Mucosa of gallbladder (tissue), 1 donor: ENCODE measurements around the gene ST6GALNAC5. TPM values are rescaled to one million over a fixed set of nuclear protein-coding genes. Genes with fewer than 3 reads are reported as not detected.
"Not testable (repeated sequence)": the region's sequence is repeated elsewhere in the genome, so short reads cannot be mapped to it uniquely, and the experiment has no call there.

Source experiments
- DNase-seq: peaks from one replicate; pipeline ENCODE4 v3.0.0-alpha.2; 2020; ENCODE audit warnings: low spot score
- total RNA-seq: library from RNA; stranded (reverse); gene quantifications from one replicate; pipeline ENCODE4 v1.2.1, GENCODE V29; 2021
- donor health status: DM: no; HTN: no; CAD: no.

Gene ST6GALNAC5
- total RNA-seq = 65.9 TPM

DNA sequence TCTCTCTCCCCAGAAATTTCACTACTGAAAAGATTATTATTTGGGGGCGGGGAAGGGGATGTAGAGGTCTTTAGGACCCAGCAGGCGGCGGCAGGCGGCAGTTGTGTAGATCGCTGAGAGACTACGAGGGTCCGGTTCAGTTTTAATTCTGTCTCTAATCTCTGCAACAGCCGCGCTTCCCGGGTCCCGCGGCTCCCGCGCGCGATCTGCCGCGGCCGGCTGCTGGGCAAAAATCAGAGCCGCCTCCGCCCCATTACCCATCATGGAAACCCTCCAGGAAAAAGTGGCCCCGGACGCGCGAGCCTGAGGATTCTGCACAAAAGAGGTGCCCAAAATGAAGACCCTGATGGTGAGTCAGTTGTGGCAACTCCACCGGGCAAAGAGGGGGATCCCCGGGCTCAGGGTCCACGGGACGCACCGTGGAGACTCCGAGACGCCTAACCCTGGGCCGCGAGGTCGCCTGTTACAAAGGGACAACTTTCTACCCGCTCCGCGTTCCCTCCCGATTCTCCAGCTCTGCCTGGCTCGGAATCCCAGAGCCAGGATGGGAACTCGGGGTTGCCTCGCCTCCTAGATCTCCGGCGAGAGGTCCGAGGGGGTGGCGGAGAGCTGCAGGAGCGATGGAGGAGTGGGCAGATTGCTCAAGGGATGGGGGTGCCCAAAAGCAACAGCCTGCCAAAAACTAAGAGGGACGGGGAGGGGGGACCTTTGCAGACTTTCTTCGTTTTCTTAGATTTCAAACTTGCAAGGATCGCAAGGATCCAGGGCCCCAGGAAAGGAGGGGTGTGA lies at the start of gene ST6GALNAC5:
Gene ST6GALNAC5, plus strand, starts transcription at position 139 of the 789 bp plus-strand sequence.
- no peak for DNase-seq

DNA sequence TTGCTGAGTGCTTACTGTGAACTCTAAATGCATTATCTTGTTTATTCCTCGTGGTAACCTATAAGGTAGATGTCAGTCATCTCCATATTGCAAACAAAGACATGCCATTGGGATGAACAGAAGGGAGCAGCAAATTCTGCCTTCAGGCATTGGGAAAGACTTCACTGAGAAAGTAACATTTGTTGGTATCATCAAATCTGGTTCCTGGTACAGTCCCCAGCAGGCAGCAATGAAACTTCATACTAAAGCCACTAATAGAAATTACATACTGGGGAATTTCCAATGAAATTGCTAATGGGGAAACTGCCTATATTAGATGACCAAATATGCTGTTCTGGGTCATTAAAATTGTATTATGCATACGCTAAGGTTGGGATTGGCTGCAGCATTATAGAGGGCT lies 47.3 kb upstream of the ST6GALNAC5 start:
- DNase-seq = no peak

DNA sequence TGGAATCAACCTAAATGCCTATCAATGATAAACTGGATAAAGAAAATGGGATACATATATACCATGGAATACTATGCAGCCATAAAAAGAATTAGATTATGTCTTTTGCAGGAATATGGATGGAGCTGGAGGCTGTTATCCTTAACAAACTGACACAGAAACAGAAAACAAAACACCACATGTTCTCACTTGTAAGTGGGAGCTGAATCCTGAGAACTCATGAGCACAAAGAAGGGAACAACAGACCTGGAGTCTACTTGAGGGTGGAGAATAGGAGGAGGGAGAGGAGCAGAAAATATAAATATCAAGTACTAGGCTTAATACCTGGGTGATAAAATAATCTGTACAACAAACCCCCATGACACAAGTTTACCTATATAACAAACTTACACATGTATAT lies 44.3 kb upstream of the ST6GALNAC5 start:
- DNase-seq = not testable (repeated sequence)

DNA sequence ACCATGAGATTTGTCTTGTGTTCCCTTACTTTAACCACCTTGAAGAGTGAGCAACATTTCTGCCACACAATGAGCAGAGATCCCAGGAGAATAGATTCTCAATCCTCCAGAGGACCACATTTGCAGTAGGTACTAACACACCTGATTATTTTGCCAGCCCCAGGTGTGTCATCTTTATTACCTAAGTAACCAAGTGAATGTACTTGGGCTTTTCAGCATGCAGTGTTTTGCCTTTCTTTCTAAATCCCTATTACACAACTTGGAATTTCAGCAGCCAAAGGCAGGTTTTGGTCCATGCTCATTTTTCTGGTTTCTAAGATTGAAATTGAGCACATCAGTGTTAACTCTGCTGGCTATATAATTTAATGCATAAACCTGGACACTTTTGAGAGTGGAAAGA lies 43.2 kb upstream of the ST6GALNAC5 start:
- DNase-seq = no peak

DNA sequence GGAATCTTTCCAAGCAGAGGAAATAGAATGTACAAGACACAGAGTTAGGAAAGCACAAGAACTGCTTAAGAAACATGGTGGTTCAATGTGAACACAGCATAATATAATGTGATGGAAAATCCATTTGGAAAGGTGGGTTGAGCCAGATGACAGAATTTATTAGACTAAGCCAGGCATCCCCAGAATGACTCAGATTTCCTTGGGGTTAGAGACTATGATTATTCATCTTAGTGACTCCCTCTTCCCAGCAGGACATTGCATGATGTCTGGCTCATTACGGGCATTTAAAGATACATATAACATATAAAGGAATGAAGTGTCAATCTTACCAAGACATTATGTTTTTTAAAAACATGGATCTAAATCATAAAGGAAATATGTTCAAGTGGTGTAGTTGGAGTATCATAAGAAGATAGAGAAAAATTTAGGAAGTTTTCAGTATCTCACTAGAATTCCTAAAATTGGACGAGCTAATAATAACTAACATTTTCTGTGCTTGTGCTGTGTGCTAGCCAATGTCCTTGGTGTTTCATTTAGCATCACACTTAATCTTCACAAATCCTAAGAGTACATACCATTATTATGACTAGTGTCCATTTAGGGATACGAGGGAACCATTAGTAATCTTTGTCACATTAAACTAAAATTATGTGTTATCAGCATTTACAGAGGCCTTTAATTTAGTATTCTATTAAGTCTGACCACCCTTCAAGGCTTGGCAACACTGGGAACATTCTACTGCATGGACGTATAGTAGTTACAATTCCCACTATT lies 41.0 kb upstream of the ST6GALNAC5 start:
- DNase-seq = no peak

DNA sequence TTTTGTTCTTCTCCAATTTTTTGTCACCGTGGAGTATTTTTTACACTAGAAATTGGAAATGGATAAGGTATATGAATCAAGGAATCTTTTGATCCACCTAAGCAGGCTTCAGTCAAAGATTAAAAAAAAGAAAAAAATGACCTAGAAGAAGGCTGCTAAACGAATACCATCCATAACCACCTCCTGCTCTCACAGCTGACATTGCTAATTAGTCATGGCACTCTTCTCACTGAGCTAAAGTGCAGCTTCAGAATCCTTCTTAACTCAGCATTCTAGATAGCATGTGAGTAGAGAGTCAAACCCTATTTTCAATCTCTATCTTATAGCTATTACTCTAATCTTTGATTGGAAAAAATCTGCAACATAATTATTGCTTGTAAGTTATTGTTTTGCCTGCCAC lies 40.2 kb upstream of the ST6GALNAC5 start:
- DNase-seq = no peak

DNA sequence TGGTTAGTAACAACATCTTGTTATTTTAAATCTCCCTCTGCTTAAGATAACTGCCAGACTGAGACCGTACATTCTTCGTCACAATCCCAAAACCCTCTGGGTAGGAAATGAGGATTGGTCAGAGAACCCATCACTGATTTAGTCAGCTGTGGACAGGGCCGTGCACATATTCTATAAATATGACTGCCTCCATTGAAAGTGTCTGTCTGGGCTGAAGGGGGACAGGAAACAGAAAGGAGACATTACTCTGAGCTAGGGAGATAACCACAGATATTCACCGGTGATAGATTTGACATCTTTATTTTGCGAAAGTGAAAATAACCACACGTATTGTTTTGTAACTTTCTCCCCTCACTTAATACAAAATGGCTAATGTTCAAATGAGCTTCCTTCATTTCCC lies 36.9 kb upstream of the ST6GALNAC5 start:
- DNase-seq = no peak

DNA sequence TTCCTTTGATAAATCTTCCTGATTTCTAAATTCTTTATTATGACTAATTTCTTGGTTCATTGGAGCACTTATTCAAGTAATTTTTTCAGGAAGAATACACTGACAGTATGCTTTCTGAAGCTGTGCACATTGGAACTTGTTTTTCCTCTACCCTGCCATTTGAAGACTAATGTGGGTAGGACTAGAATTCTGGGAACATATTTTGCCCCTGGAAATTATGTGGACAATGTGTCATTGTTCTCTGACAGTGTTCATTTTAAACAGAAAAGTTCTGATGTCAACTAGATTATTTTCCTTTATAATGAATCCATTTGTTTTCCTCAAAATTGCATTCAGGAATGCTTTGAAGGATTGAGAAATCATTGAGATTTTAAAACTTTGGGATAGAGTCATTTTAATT lies 34.8 kb upstream of the ST6GALNAC5 start:
- DNase-seq = no peak

DNA sequence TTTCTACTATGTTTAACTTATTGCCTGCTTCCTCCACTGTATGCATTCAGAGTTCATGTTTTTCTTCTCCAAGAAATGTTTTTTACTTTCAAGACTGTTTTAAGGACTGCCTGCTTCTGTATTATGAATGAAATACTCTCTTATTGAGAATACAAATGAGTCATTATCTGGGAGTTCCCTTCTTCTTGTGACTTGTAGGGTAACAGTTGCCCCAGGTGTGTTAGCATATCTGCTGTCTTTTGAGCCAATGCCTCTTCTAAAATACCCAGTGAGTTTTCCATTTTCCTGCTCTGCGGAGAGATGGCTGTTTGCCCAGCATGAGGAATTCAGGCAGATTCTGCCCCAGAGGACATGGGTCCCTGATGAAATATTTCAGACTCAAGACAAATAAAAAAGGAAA lies 34.1 kb upstream of the ST6GALNAC5 start:
- no peak for DNase-seq

DNA sequence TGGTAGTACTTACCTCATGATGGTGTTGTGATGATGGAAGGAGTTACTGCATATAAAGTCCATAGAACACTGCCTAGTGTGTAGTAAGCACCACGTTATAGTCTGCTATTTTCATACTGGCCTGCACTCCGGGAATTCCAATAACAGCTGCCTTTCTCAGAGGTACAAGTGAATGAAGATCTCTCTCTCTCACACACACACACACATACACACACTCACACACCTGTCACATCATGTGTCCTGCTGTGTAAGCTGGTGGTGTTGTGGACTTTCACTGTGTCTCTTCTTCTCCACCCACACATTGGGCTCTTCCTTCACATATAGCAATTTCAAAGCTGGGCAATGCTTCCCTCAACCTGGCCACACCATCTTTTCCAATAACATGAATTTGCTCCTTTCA lies 33.4 kb upstream of the ST6GALNAC5 start:
- no peak for DNase-seq

DNA sequence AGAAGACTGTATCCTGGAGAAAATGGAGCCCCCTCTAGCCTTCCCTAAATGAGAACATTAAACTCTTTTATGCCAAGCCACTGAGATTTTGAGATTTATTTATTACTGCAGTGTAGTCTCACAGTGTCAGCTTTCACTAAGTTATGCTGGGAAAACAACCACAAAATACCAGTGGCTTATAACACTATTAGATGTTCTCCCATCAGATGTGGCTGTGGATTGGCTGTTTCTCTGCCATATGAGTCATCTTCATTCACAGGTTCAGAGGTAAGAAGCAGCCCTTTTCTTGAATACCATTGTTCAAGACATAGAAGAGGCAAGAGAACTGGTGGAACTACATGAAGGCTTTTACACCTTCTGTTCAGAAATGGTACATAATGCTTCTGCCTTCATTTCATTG lies 32.1 kb upstream of the ST6GALNAC5 start:
- DNase-seq = no peak

DNA sequence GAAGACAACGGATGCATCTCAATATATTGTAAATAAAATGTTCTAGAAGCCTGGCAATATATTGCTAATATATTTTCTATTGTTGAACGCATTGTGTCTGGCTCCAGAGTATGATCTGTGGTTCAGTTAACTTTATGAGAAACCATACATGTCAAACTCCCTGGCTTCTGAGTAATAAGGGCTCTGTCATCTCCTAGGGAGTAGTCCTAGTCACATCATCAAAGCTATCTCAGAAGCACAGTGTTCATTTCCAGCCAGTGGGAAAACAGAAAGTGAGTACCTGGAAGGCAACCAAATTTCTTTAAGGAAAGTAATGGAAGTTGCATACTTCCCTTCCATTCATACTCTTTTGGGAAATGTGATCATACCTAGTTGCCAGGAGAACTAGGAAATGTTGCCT lies 27.0 kb upstream of the ST6GALNAC5 start:
- DNase-seq = no peak

DNA sequence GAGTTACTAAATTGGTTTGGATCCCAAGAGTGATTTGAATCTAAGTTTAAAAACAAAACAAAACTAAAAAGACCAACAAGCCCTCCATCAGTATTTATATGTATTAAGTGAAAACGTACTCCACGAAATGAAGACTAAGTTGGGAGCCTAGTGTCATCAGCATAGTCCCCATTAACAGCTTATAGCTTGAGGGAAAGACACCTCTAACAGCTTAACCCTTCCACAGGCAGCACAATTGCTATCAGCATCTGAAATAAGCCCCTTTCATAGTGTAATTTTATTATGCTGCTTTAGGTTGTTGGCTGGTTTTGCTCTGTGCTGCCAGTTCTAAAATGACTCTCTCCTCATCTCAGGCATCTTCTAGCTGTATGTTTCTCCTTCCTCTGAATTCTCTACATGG lies 25.8 kb upstream of the ST6GALNAC5 start:
- DNase-seq = no peak

DNA sequence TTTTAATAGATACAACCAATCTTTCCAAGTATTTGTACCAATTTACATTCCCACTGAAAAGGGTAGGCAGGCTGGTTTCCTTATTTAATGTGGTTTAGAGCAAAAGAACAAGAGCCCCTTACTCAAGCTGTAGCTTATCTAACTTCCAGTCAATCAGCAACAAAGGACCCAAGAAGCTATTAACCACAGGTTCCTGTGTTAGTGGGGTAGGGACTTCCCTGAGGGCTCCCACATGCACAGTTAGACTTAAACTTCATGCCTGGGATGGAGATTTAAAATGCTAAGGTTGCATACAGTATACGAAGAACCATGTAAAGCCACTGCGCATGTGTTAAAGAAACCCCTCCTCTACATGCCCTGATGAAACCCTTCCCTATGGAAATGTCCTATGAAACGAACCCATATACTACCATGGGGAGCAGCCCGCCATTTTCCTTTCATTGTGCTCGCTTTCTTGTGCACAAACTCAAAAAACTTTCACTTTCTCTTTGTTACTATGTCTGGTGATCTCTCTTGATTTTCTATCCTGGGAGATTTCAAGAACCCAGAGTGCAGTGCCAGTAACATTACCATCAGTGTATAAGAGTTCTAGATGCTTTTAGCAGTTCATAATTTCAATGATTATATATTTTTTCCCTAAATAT lies 23.3 kb upstream of the ST6GALNAC5 start:
- DNase-seq = no peak

DNA sequence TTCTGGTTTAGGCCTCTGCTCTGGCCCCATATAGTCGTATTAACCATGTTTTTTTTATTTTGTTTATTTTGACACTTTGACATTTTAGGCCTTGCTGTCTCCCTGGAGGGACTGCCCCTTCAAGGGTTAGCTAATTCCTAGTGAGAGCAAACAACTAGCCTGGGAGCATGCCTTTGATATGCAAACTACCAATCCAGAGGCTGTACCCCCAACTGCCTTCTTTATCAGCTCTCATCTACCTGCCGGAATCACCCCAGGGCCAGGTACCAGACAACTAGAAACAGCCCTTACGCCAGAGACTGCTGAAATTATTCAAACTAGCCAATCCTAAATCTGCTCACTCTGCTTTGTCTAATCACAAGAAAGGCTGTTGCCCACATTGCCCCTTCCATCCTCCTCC lies 13.0 kb upstream of the ST6GALNAC5 start:
- no peak for DNase-seq

DNA sequence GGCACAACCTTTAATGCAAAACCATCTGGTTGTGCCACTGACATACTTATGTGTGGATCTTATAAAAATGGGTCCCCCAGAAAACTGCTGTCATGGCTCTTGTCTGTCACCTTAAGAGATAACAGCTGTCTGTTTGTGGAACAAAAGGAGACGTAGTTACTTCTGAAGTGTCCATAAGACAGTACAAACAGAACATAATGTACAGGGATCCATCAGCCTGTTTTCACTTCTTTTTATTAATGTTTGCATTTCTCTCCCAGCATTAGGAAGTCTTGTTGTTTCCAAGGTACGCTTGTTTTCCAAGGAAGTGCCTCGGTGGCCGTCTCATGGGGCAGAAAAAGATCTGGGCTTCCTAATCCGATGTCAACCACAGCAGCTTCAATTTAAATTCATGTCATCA lies 11.2 kb upstream of the ST6GALNAC5 start:
- DNase-seq = no peak

DNA sequence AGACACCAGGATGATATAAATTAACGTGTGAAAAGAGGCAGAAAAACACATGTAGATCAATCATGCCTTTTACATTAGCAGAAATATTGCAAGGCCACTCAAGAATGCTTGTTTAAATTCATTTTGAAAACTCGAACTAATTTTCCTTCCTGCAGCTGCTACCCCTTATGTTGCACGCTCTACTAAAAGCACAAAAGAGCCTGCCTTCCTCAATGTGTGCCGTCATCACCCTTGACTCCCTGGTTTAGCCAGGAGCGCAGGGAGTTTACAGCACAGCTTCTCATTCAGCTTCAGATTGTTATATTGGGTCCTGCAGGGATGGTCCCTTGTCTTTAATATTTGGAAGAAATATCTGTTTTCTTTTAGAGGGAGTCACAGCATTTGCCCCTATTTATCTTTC lies 10.1 kb upstream of the ST6GALNAC5 start:
- DNase-seq = no peak

DNA sequence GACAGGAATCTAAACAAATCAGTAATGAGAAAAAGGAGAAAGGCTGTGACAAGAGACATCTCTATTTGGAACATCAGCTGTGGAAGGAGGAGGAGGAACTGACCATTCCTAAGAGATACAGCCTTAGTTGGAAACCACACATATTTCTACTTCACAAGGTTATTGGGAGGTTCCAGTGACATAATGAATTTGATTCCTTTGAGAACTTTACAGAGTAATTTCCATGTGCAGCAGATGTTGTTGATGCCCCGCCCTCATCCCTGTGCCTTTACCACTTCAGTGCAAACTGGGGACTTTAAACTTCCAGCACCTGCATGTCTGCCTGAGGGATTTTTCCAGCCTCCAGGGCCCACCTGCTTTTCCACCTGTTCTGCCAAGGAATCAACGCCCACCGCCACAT lies 9.3 kb upstream of the ST6GALNAC5 start:
- no peak for DNase-seq

DNA sequence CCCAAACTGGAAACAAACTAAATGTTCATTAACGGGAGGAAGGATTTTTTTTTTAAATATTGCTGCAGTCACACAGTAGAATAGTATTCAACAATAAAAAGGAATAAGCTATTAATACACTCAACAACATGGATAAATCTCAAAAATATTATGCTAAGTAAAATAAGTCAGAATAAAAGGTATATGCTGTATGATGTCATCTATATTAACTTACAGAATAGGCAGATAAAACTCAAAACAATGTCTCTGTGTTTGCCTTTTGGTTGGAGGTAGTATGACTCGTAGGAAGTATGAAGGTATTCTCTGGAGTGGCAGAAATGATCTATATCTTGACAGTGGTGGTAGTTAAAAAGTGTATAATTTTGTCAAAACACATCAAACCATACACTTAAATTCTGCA lies 6.1 kb upstream of the ST6GALNAC5 start:
- no peak for DNase-seq

DNA sequence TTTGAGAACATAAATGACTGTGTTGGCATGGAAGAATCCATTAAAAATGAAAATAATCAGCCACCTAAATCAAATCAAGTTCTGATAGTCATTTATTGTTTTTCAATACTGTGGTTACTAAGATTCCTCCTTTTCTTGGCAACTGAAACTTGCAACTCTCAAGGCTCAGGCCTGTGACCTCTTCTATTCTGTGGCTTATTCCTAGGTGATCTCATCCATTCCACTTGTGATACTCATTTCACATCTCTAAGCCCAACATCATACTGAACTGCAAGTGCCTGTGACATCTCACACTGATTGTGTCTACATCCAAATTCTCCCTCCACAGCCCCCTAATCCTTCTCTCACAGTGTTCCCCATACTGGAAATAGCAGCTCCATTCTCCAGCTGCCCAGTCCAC lies 4.8 kb upstream of the ST6GALNAC5 start:
- no peak for DNase-seq

DNA sequence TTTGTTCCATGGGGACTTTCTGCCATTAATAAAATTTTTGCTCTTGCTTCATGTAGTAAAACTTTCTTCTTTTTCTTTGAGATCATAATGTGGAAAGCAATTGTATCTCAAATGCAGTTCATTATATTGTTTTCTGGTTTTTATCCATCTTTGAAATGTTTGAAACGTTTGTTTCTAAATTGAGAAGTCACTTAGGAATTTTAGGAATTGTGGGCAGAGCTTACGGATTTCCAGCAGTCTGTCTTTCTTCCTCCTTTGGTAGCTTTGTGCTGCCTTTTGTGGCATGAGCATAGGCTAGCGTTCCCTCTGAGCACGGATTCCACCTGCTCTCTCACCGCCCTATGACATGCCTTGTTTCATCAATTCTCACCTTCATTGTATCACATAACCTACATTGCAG lies 2.9 kb upstream of the ST6GALNAC5 start:
- no peak for DNase-seq

DNA sequence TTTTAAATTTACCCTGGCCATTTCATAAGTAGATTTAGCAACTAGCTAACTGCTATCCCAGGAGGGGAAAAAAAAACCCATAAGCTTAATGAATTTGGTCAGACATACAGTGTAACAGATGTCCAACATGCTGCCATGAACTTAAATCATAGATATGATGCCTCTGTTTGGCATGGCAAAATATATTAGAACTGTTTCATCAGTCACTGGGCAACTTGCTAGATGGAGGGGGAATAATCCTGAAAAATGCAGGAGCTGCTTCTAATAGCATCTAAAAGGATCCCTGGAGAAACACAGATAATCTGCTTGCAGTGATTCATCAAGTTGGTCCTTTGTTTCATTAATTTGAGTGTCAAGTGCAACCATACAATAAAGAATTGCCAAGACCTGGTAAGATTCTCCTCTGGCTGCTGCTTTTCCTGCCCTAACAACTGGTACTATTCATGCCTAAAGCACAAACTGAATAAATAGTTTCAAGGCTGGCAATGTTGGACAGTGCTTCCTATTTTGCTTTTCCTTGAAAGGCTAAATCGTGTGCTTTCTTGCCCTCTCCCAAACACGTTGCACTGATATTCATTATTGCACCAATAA lies 1.5 kb upstream of the ST6GALNAC5 start:
- no peak for DNase-seq

DNA sequence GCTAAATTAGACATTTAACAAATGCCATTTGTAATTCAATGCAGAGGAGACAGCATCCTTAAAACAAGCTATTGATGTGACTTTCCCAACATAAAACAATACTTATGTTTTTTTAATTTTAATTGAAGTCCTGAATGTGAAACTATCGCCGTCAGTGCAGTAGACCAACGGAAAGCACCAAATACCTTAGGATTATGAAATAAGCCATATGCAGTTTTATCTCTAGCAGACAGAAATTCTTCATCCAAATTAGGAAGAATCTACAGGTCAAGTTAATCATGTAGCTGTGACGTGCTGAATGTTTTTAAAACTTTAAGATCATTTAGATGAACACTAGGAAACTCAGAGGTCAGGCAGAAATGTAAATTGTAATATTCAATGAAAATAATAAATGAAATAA lies 714 bp upstream of the ST6GALNAC5 start:
- DNase-seq = no peak
